Skeletal muscle satellite cell (primary cell): ENCODE data around the gene GHSR.

ENCODE experiments used
- H3K27me3 ChIP-seq: 2 replicates; pipeline ENCODE4 v1.7.0; 2013; ENCODE audit warnings: low read length; ENCODE audit not compliant: control insufficient read depth, insufficient read depth
- H3K36me3 ChIP-seq: 2 replicates; pipeline ENCODE4 v1.7.0; 2013; ENCODE audit warnings: mild to moderate bottlenecking, control low read depth, low read length; ENCODE audit not compliant: insufficient read depth
- H3K4me1 ChIP-seq: 2 replicates; pipeline ENCODE4 v1.7.0; 2013; ENCODE audit warnings: low read length; ENCODE audit not compliant: control insufficient read depth, insufficient read depth
- H3K4me2 ChIP-seq: 2 replicates; pipeline ENCODE4 v1.7.0; 2013; ENCODE audit warnings: mild to moderate bottlenecking, low read length
- H3K4me3 ChIP-seq: 2 replicates; pipeline ENCODE4 v1.7.0; 2013; ENCODE audit warnings: low read length
- H3K9ac ChIP-seq: 2 replicates; pipeline ENCODE4 v1.7.0; 2013; ENCODE audit warnings: mild to moderate bottlenecking, low read depth, low read length, moderate library complexity
- H3K9me3 ChIP-seq: replicated peaks from 2 replicates; pipeline ENCODE4 v1.7.0; 2013; ENCODE audit warnings: mild to moderate bottlenecking, control low read depth, low read length

Gene GHSR

GRCh38 chr3:172461530-172462138 is 13.4 kb upstream of the GHSR start:
- Histone ChIP-seq H3K4me3 (no peak overlapping the region), H3K27me3 (no peaks in the 10 kb centered on the region), H3K9ac (no peak overlapping the region), H3K4me2 (no peak overlapping the region), H3K9me3 (no peaks in the 10 kb centered on the region), H3K4me1 (no peaks in the 10 kb centered on the region), H3K36me3 (no peaks in the 10 kb centered on the region)

- peaks cover 3% of the 10 kb centered on the region for H3K27me3 ChIP-seq
These were observed 8.1 kb upstream of the GHSR start for GRCh38 chr3:172456404-172456803.

GRCh38 chr3:172454180-172454579 is 5.9 kb upstream of the GHSR start:
- no peak overlapping the region for H3K4me3 ChIP-seq
- no peaks in the 10 kb centered on the region for H3K9me3 ChIP-seq
- peaks cover 10% of the 10 kb centered on the region for H3K4me1 ChIP-seq
- peaks cover 22% of the 10 kb centered on the region for H3K27me3 ChIP-seq
- H3K4me2 ChIP-seq: peak overlapping the region; percentile 5
- H3K9ac ChIP-seq: no peak overlapping the region
- H3K36me3 ChIP-seq: no peaks in the 10 kb centered on the region

More at GRCh38 chr3:172456404-172456803, 8.1 kb upstream of the GHSR start:
- peaks cover 10% of the 10 kb centered on the region for H3K4me1 ChIP-seq
- H3K9ac ChIP-seq: no peak overlapping the region
- no peaks in the 10 kb centered on the region for H3K36me3 ChIP-seq
- H3K4me3 ChIP-seq: no peak overlapping the region
- no peaks in the 10 kb centered on the region for H3K9me3 ChIP-seq
- no peak overlapping the region for H3K4me2 ChIP-seq

- Histone ChIP-seq H3K9ac (no peak overlapping the region), H3K4me2 (peak overlapping the region; percentile 65), H3K36me3 (no peaks in the 10 kb centered on the region), H3K9me3 (no peaks in the 10 kb centered on the region), H3K27me3 (peaks cover 68% of the 10 kb centered on the region), H3K4me3 (no peak overlapping the region), H3K4me1 (peaks cover 8% of the 10 kb centered on the region)
These were observed 1.4 kb upstream of the GHSR start for GRCh38 chr3:172449466-172450149.

- Histone ChIP-seq H3K4me1 (peaks cover under 1% of the 10 kb centered on the region), H3K27me3 (peaks cover 69% of the 10 kb centered on the region), H3K4me2 (no peak overlapping the region), H3K9me3 (no peaks in the 10 kb centered on the region), H3K36me3 (no peaks in the 10 kb centered on the region), H3K9ac (no peak overlapping the region), H3K4me3 (no peak overlapping the region)
These were observed 607 bp upstream of the GHSR start for GRCh38 chr3:172448661-172449465.

GRCh38 chr3:172446198-172446597 is 2.1 kb downstream of the GHSR start:
- H3K4me1 ChIP-seq: no peaks in the 10 kb centered on the region
- H3K27me3 ChIP-seq: peaks cover 82% of the 10 kb centered on the region
- H3K4me3 ChIP-seq: no peak overlapping the region

GRCh38 chr3:172444821-172445220 is 3.4 kb downstream of the GHSR start:
- Histone ChIP-seq H3K9me3 (no peaks in the 10 kb centered on the region), H3K9ac (no peak overlapping the region), H3K36me3 (no peaks in the 10 kb centered on the region), H3K4me1 (no peaks in the 10 kb centered on the region), H3K4me2 (no peak overlapping the region), H3K4me3 (no peak overlapping the region), H3K27me3 (peaks cover 74% of the 10 kb centered on the region)

More at GRCh38 chr3:172446198-172446597, 2.1 kb downstream of the GHSR start:
- H3K9ac ChIP-seq: no peak overlapping the region
- H3K4me2 ChIP-seq: no peak overlapping the region
- no peaks in the 10 kb centered on the region for H3K36me3 ChIP-seq
- no peaks in the 10 kb centered on the region for H3K9me3 ChIP-seq

GRCh38 chr3:172442606-172443005 is 5.7 kb downstream of the GHSR start:
- H3K4me2 ChIP-seq: no peak overlapping the region
- H3K27me3 ChIP-seq: peaks cover 72% of the 10 kb centered on the region
- H3K36me3 ChIP-seq: no peaks in the 10 kb centered on the region
- no peak overlapping the region for H3K9ac ChIP-seq
- no peaks in the 10 kb centered on the region for H3K9me3 ChIP-seq
- H3K4me1 ChIP-seq: no peaks in the 10 kb centered on the region
- H3K4me3 ChIP-seq: no peak overlapping the region

GRCh38 chr3:172441581-172441980 is 6.7 kb downstream of the GHSR start:
- Histone ChIP-seq H3K36me3 (no peaks in the 10 kb centered on the region), H3K4me2 (no peak overlapping the region), H3K27me3 (peaks cover 62% of the 10 kb centered on the region), H3K9me3 (no peaks in the 10 kb centered on the region), H3K4me3 (no peak overlapping the region), H3K4me1 (no peaks in the 10 kb centered on the region), H3K9ac (no peak overlapping the region)

GRCh38 chr3:172438186-172438585 is 10.1 kb downstream of the GHSR start:
- Histone ChIP-seq H3K36me3 (no peaks in the 10 kb centered on the region), H3K9me3 (no peaks in the 10 kb centered on the region)

GRCh38 chr3:172437713-172438112 is 10.5 kb downstream of the GHSR start:
- Histone ChIP-seq H3K4me1 (no peaks in the 10 kb centered on the region), H3K36me3 (no peaks in the 10 kb centered on the region), H3K4me2 (no peak overlapping the region), H3K9me3 (no peaks in the 10 kb centered on the region), H3K9ac (no peak overlapping the region), H3K27me3 (peaks cover 34% of the 10 kb centered on the region), H3K4me3 (no peak overlapping the region)

More at GRCh38 chr3:172438186-172438585, 10.1 kb downstream of the GHSR start:
- no peaks in the 10 kb centered on the region for H3K4me1 ChIP-seq
- no peak overlapping the region for H3K4me2 ChIP-seq
- peaks cover 36% of the 10 kb centered on the region for H3K27me3 ChIP-seq
- no peak overlapping the region for H3K4me3 ChIP-seq
- no peak overlapping the region for H3K9ac ChIP-seq
